ENCODE results near the gene PRKACA. TPM values are rescaled to one million over a fixed set of nuclear protein-coding genes. Genes with fewer than 3 reads are reported as not detected.

PRKACA gene
- total RNA-seq, 1 donor from 2014 or later, result 22.2 TPM

DNA sequence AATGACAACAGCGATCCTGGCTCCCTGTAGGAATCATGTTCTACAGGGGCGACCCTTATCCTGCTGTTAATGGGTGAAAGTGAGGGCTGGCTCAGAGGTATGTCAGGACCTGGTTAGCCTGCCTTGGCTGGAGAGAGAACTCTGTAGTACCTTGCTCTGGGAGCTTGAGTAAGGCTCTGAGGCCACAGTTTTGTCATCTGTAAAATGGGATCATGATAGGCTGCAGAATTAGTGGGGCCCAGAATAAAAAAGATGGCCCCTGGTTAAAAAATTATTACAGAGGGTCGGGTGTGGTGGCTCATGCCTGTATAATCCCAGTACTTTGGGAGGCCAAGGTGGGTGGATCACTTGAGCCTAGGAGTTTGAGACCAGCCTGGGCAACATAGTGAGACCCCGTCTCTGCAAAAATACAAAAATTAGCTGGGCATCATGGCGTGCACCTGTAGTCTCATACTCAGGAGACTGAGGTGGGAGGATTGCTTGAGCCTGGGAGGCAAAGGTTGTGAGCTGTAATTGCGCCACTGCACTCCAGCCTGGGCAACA is 16.5 kb downstream of the PRKACA start:
- Histone ChIP-seq H3K36me3 (no peaks in the 10 kb centered on the region), H2AFZ (replicated peaks) (no peak overlapping the region), H4K20me1 (ENCODE audit: low read depth) (peaks cover 3% of the 10 kb centered on the region), H3K27ac (no peak overlapping the region), H3K79me2 (ENCODE audit: low read depth) (no peaks in the 10 kb centered on the region), H3K27me3 (no peaks in the 10 kb centered on the region), H3K4me1 (no peaks in the 10 kb centered on the region), H3K4me2 (no peak overlapping the region), H3F3A (ENCODE audit: low read depth) (no peaks in the 10 kb centered on the region), H3K9me3 (ENCODE audit: low read depth) (no peaks in the 10 kb centered on the region), H3K9ac (no peak overlapping the region), H3K4me3 (no peak overlapping the region)
- Mint-ChIP-seq H3K27ac (no peak overlapping the region), H3K36me3 (peaks cover 19% of the 10 kb centered on the region), H3K27me3 (ENCODE audit: insufficient read depth, low read depth) (peaks cover 2% of the 10 kb centered on the region), H3K9me3 (no peaks in the 10 kb centered on the region), H3K4me1 (no peaks in the 10 kb centered on the region), H3K4me3 (no peak overlapping the region)
- no peak for DNase-seq (ENCODE audit: low spot score)
- no peak for TF ChIP-seq EZH2phosphoT487 (IDR thresholded peaks at IDR 0.05)
- no peak for TF ChIP-seq EZH2 (IDR thresholded peaks at IDR 0.05)
- TF ChIP-seq, protein P1, sequence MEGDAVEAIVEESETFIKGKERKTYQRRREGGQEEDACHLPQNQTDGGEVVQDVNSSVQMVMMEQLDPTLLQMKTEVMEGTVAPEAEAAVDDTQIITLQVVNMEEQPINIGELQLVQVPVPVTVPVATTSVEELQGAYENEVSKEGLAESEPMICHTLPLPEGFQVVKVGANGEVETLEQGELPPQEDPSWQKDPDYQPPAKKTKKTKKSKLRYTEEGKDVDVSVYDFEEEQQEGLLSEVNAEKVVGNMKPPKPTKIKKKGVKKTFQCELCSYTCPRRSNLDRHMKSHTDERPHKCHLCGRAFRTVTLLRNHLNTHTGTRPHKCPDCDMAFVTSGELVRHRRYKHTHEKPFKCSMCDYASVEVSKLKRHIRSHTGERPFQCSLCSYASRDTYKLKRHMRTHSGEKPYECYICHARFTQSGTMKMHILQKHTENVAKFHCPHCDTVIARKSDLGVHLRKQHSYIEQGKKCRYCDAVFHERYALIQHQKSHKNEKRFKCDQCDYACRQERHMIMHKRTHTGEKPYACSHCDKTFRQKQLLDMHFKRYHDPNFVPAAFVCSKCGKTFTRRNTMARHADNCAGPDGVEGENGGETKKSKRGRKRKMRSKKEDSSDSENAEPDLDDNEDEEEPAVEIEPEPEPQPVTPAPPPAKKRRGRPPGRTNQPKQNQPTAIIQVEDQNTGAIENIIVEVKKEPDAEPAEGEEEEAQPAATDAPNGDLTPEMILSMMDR (IDR thresholded peaks at IDR 0.05), result no peak

DNA sequence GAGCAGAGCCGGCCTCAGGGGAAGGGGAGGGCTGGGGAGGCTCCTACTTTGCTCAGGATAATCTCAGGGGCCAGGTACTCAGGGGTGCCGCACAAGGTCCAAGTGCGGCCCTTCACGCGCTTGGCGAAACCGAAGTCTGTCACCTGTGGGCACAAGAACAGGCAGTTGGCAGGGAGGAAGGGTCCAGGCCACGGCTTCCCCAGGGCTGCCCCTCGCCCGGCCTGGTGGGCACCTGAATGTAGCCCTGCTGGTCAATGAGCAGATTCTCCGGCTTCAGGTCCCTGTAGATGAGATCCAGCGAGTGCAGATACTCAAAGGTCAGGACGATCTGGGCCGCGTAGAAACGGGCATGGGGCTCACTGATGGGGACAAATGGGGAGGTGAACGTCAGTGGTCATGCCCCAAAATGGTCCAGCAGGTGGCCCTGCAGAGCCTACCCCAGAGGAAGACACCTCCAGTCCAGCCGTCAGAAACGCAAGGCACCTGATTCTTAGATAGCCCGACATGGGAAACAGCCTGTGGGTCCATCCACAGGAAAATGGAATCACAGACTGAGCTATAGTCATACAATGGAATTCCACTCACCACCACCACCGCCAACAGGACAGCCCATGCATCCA is 19.9 kb downstream of the PRKACA start:
- Histone ChIP-seq H3K4me1 (no peaks in the 10 kb centered on the region), H3K27me3 (no peaks in the 10 kb centered on the region), H3K79me2 (ENCODE audit: low read depth) (no peaks in the 10 kb centered on the region), H3K9ac (no peak overlapping the region), H2AFZ (replicated peaks) (no peak overlapping the region), H3F3A (ENCODE audit: low read depth) (peaks cover 4% of the 10 kb centered on the region), H3K4me2 (no peak overlapping the region), H3K36me3 (no peaks in the 10 kb centered on the region), H3K9me3 (ENCODE audit: low read depth) (peaks cover 7% of the 10 kb centered on the region), H3K4me3 (no peak overlapping the region), H4K20me1 (ENCODE audit: low read depth) (peaks cover 3% of the 10 kb centered on the region), H3K27ac (no peak overlapping the region)
- no peak overlapping the region for H3K4me3 Mint-ChIP-seq
- peaks cover 3% of the 10 kb centered on the region for H3K4me1 Mint-ChIP-seq
- no peak for DNase-seq (ENCODE audit: low spot score)
- TF ChIP-seq, protein P1 (IDR thresholded peaks at IDR 0.05), result peak; percentile 32
- TF ChIP-seq EZH2 (IDR thresholded peaks at IDR 0.05) (no peak), EZH2phosphoT487 (IDR thresholded peaks at IDR 0.05) (no peak)
- peaks cover 17% of the 10 kb centered on the region for H3K9me3 Mint-ChIP-seq
- H3K27me3 Mint-ChIP-seq (ENCODE audit: insufficient read depth, low read depth), result peaks cover 2% of the 10 kb centered on the region
- peaks cover 30% of the 10 kb centered on the region for H3K36me3 Mint-ChIP-seq
- no peak overlapping the region for H3K27ac Mint-ChIP-seq

DNA sequence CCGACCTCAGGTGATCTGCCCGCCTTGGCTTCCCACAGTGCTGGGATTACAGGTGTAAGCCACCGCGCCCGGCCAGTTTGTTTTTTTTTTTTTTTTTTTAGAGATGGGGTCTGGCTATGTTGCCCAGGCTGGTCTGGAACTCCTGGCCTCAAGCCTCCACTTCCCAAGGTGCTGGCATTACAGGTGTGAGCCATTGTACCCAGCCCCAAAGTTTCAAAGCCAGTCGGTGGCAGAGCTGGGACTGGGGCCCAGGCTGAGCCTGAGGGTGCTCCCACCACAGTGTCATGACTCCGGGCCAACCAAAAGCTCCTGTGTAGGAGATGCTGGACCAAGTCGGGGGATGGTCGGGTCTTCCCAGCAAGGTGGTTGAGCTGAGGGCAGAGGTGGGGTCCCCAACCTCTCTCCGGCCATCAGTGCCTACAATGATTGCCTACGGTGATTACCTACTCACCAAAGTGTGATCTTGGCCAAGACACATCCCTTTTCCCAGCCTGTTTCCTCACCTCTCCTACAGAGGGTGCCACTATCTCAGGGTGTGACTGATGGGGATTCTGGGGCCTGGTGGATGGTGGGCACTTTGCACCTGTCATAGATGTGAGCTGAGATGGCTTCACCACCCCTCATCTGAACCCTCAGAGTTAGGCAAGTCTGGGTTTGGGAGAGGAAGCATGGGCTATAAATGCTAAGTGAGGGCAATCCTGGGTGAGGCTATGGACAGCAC is 21.1 kb downstream of the PRKACA start:
- Histone ChIP-seq H3K4me3 (no peak overlapping the region), H4K20me1 (ENCODE audit: low read depth) (peaks cover 3% of the 10 kb centered on the region), H3K27me3 (peaks cover 10% of the 10 kb centered on the region), H3K36me3 (no peaks in the 10 kb centered on the region), H3K79me2 (ENCODE audit: low read depth) (no peaks in the 10 kb centered on the region), H2AFZ (replicated peaks) (no peak overlapping the region), H3K4me2 (no peak overlapping the region), H3K9ac (no peak overlapping the region), H3K9me3 (ENCODE audit: low read depth) (peaks cover 7% of the 10 kb centered on the region), H3F3A (ENCODE audit: low read depth) (peaks cover 16% of the 10 kb centered on the region), H3K4me1 (peaks cover 10% of the 10 kb centered on the region), H3K27ac (no peak overlapping the region)
- Mint-ChIP-seq H3K27ac (no peak overlapping the region), H3K4me3 (no peak overlapping the region), H3K9me3 (peaks cover 17% of the 10 kb centered on the region), H3K4me1 (peaks cover 11% of the 10 kb centered on the region), H3K27me3 (ENCODE audit: insufficient read depth, low read depth) (peaks cover 6% of the 10 kb centered on the region), H3K36me3 (peaks cover 30% of the 10 kb centered on the region)
- no peak for DNase-seq (ENCODE audit: low spot score)
- TF ChIP-seq, protein P1 (IDR thresholded peaks at IDR 0.05), result no peak
- TF ChIP-seq EZH2 (IDR thresholded peaks at IDR 0.05), result no peak
- no peak for TF ChIP-seq EZH2phosphoT487 (IDR thresholded peaks at IDR 0.05)
